K562 (cell line): Measurements from ENCODE around the gene TMC2. TPM values are rescaled to one million over a fixed set of nuclear protein-coding genes. Genes with fewer than 3 reads are reported as not detected.

Source experiments
- BACH1 ChIP-seq: fragments of 200-800 bp; sonication (Bioruptor generic); IDR thresholded peaks from 2 replicates; pipeline ENCODE4 v1.6.1; 2016; ENCODE audit warnings: missing genetic modification characterization, missing compliant biosample characterization
- BMI1 ChIP-seq: fragments of 150-350 bp; IDR thresholded peaks from 2 replicates; pipeline ENCODE4 v1.6.1; 2014; ENCODE audit warnings: low read length
- CBX2 ChIP-seq: fragments of 200-600 bp; sonication (generic); IDR thresholded peaks from one replicate; pipeline ENCODE4 v1.6.1; 2012; ENCODE audit warnings: mild to moderate bottlenecking, low read length, inconsistent platforms; ENCODE audit not compliant: insufficient read depth, poor library complexity, severe bottlenecking
- DMBX1 ChIP-seq: fragments of 250-450 bp; sonication (Bioruptor Pico); IDR thresholded peaks from 2 replicates; pipeline ENCODE4 v1.8.0; 2022; ENCODE audit warnings: inconsistent platforms, mild to moderate bottlenecking, moderate library complexity, borderline replicate concordance
- MCM2 ChIP-seq: fragments of 450-650 bp; IDR thresholded peaks from 2 replicates; pipeline ENCODE4 v1.6.1; 2017; ENCODE audit warnings: low read depth, mild to moderate bottlenecking
- MTA2 ChIP-seq: fragments of 450-650 bp; IDR thresholded peaks from 2 replicates; pipeline ENCODE4 v1.6.1; 2016; ENCODE audit warnings: low read depth
- MTF1 ChIP-seq: fragments of 250-450 bp; sonication (Bioruptor Pico); IDR thresholded peaks from 2 replicates; pipeline ENCODE4 v1.9.0; 2021; ENCODE audit warnings: moderate library complexity, mild to moderate bottlenecking, inconsistent platforms, borderline replicate concordance
- NEUROD1 ChIP-seq: fragments of 150-350 bp; IDR thresholded peaks from 2 replicates; pipeline ENCODE4 v1.6.1; 2014; ENCODE audit warnings: borderline replicate concordance, low read length, low read depth; ENCODE audit not compliant: partially characterized antibody
- PTRF ChIP-seq: fragments of 450-650 bp; IDR thresholded peaks from 2 replicates; pipeline ENCODE4 v1.6.1; 2016; ENCODE audit warnings: mild to moderate bottlenecking, missing genetic modification characterization, missing compliant biosample characterization
- SAFB ChIP-seq: fragments of 200-400 bp; formaldehyde crosslinking; IDR thresholded peaks from 2 replicates; pipeline ENCODE4 v1.6.1; 2017; ENCODE audit warnings: low read depth, low read length, borderline replicate concordance
- SMAD3 ChIP-seq: fragments of 450-650 bp; formaldehyde crosslinking; conservative IDR thresholded peaks from 2 replicates; pipeline ENCODE4 v1.4.0; 2020; ENCODE audit warnings: mild to moderate bottlenecking
- SRF ChIP-seq, 2 experiments: fragments of 250-450, 450-650 bp in 1 of 2; sonication (Bioruptor Pico) in 1 of 2; sonication (generic) in 1 of 2; formaldehyde crosslinking; IDR thresholded peaks; 2 replicates each; pipeline versions ENCODE4 v1.5.0 to v1.5.1; 2020 to 2022; ENCODE audit warnings: mild to moderate bottlenecking in 1 of 2, missing genetic modification reagents in 1 of 2
- STAT6 ChIP-seq: sonication (generic); formaldehyde crosslinking; IDR thresholded peaks from 2 replicates; pipeline ENCODE4 v1.8.1; 2023; ENCODE audit warnings: mild to moderate bottlenecking, missing genetic modification reagents
- SUPT5H ChIP-seq: fragments of 450-650 bp; IDR thresholded peaks from 2 replicates; pipeline ENCODE4 v1.6.1; 2016
- YY1 ChIP-seq, 3 experiments: IDR thresholded peaks; 2 replicates each; pipeline ENCODE4 v1.6.1; 2011; ENCODE audit warnings: low read length in 2 of 3, mild to moderate bottlenecking in 2 of 3, moderate library complexity in 2 of 3, borderline replicate concordance in 1 of 3, control low read depth in 1 of 3, low read depth in 1 of 3; ENCODE audit not compliant: insufficient read depth in 3 of 3, insufficient replicate concordance in 2 of 3, control insufficient read depth in 1 of 3, insufficient read length in 1 of 3; ENCODE audit errors: extremely low read depth in 1 of 3
- ZNF23 ChIP-seq: fragments of 250-450 bp; sonication (Bioruptor Pico); IDR thresholded peaks from 2 replicates; pipeline ENCODE4 v1.4.0; 2020; ENCODE audit warnings: mild to moderate bottlenecking
- ZNF551 ChIP-seq: fragments of 250-450 bp; sonication (Bioruptor Pico); IDR thresholded peaks from 2 replicates; pipeline ENCODE4 v1.5.0; 2021; ENCODE audit warnings: mild to moderate bottlenecking, moderate library complexity
- polyA plus RNA-seq, 8 experiments: library from polyadenylated mRNA; depleted of rRNA in 4 of 8; stranded (reverse) in 5 of 8; unstranded in 3 of 8; fragments of >200 nt; fragmentation: Nextera tagmentation in 2 of 8; fragmentation: Illumina TruSeq in 1 of 8; extraction: Ambion mirVana in 2 of 8; extraction: Trizol in 1 of 8; gene quantifications; 2 replicates each; pipeline versions ENCODE4 v1.2.1 to v1.2.3, GENCODE V29; 2011 to 2014; ENCODE audit warnings: inconsistent platforms in 1 of 8, missing spikeins in 1 of 8
- total RNA-seq, 7 experiments: library from RNA; depleted of rRNA in 6 of 7; stranded (reverse); fragments of >200 nt in 6 of 7; fragmentation: Illumina TruSeq in 2 of 7; extraction: Trizol in 2 of 7; gene quantifications; 2 replicates each; pipeline versions ENCODE4 v1.2.1 to v1.2.3, GENCODE V29; 2011 to 2021; ENCODE audit warnings: low replicate concordance in 1 of 7
- TF ChIP-seq, protein P1 (sequence below): fragments of 450-650 bp; IDR thresholded peaks from 2 replicates; pipeline ENCODE4 v1.6.1; 2016; ENCODE audit warnings: antibody characterized with exemption
- TF ChIP-seq, protein P2 (sequence below): fragments of 450-650 bp; formaldehyde crosslinking; IDR thresholded peaks from 2 replicates; pipeline ENCODE4 v1.4.0; 2020; ENCODE audit warnings: mild to moderate bottlenecking
- TF ChIP-seq, protein P3 (sequence below): conservative IDR thresholded peaks from 2 replicates; pipeline ENCODE4 v1.6.1; 2011; ENCODE audit warnings: low read depth, mild to moderate bottlenecking, low read length; ENCODE audit not compliant: control insufficient read depth
- TF ChIP-seq, protein P4 (sequence below): sonication (generic); formaldehyde crosslinking; IDR thresholded peaks from 2 replicates; pipeline ENCODE4 v1.9.0; 2022; ENCODE audit warnings: mild to moderate bottlenecking, missing genetic modification reagents

TMC2 gene
- total and polyA plus RNA-seq, 9 of the 15 experiments (the other 6 are each of a cell fraction or from before 2014, with no cell fraction given), result not detected

DNA sequence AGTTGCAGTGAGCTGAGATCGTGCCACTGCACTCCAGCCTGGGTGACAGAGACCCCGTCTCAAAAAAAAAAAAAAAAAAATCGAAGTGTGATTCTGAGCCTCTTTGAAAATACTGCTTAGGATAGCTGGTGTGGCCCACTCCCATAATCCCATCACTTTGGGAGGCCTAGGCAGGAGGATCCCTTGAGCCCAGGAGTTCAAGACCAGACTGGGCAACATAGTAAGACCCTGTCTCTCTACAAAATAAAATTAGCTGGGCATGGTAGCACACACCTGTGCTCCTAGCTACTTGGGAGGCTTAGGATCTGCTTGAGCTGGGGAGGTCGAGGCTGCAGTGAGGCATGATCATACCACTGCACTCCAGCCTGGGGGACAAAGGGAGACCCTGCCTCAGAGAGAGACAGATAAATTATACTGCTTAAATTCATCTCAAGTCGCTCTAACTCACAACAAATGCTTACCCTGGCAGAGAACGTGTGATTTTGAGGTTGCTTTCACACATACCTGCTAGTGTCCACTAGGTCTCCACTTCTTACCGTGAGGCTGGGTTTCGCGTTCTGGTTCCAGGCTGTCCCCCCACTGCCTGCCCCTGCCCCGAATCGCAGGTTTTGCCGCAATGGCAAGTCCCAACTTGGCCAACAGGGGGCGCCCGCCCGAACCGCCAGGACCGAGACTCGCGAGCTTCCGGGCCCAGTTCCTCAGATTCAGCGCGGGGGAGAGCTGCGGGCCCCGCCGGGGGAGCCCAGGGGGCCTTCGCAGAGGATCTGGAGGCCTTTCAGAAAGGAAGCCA, 12.3 kb upstream of the TMC2 start (continued):
- TF ChIP-seq, protein P1, sequence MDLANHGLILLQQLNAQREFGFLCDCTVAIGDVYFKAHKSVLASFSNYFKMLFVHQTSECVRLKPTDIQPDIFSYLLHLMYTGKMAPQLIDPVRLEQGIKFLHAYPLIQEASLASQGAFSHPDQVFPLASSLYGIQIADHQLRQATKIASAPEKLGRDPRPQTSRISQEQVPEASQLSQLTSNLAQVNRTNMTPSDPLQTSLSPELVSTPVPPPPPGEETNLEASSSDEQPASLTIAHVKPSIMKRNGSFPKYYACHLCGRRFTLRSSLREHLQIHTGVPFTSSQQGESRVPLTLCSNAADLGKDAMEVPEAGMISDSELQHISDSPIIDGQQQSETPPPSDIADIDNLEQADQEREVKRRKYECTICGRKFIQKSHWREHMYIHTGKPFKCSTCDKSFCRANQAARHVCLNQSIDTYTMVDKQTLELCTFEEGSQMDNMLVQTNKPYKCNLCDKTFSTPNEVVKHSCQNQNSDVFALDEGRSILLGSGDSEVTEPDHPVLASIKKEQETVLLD, result no peak
- TF ChIP-seq YY1 (IDR thresholded peaks at IDR 0.05; ENCODE audit: borderline replicate concordance in 1 of 3, control insufficient read depth in 1 of 3, extremely low read depth in 1 of 3, insufficient read depth in 3 of 3, insufficient read length in 1 of 3, insufficient replicate concordance in 2 of 3, low read depth in 1 of 3, low read length in 2 of 3), result peak in 2 of 3 experiments; percentile 42 to 61
- TF ChIP-seq BACH1 (tag), result no peak
- TF ChIP-seq PTRF (tag), result no peak
- TF ChIP-seq, protein P2, sequence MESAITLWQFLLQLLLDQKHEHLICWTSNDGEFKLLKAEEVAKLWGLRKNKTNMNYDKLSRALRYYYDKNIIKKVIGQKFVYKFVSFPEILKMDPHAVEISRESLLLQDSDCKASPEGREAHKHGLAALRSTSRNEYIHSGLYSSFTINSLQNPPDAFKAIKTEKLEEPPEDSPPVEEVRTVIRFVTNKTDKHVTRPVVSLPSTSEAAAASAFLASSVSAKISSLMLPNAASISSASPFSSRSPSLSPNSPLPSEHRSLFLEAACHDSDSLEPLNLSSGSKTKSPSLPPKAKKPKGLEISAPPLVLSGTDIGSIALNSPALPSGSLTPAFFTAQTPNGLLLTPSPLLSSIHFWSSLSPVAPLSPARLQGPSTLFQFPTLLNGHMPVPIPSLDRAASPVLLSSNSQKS (CRISPR knock-in tag), result no peak
- TF ChIP-seq, protein P3, sequence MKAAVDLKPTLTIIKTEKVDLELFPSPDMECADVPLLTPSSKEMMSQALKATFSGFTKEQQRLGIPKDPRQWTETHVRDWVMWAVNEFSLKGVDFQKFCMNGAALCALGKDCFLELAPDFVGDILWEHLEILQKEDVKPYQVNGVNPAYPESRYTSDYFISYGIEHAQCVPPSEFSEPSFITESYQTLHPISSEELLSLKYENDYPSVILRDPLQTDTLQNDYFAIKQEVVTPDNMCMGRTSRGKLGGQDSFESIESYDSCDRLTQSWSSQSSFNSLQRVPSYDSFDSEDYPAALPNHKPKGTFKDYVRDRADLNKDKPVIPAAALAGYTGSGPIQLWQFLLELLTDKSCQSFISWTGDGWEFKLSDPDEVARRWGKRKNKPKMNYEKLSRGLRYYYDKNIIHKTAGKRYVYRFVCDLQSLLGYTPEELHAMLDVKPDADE, result no peak
- TF ChIP-seq, protein P4, sequence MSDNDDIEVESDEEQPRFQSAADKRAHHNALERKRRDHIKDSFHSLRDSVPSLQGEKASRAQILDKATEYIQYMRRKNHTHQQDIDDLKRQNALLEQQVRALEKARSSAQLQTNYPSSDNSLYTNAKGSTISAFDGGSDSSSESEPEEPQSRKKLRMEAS (CRISPR knock-in tag), result no peak; the same call in 1 of the 2 replicates
- no peak for TF ChIP-seq MTA2
- TF ChIP-seq NEUROD1, result no peak
- TF ChIP-seq MTF1, result no peak
- TF ChIP-seq SMAD3 (CRISPR knock-in tag), result no peak
- TF ChIP-seq SRF (CRISPR knock-in tag; IDR thresholded peaks at IDR 0.05), result no peak
- TF ChIP-seq ZNF551 (CRISPR knock-in tag), result no peak
- no peak for TF ChIP-seq ZNF23
- TF ChIP-seq DMBX1, result no peak
- TF ChIP-seq BMI1, result no peak
- no peak for TF ChIP-seq MCM2
- TF ChIP-seq STAT6, result no peak
- no peak for TF ChIP-seq SAFB
- TF ChIP-seq CBX2, result no peak
- peak; percentile 66 for TF ChIP-seq SUPT5H
